PC-3 (cell line): ENCODE results near the gene LIPC. TPM values are rescaled to one million over a fixed set of nuclear protein-coding genes. Genes with fewer than 3 reads are reported as not detected.

Experiments
- ATAC-seq: fragments of 200-7000 bp; cut with Tn5 transposase; 2 replicates; pipeline ENCODE4 v1.9.1; 2020; ENCODE audit warnings: mild to moderate bottlenecking, moderate library complexity
- BruUV-seq: library from RNA; stranded (reverse); fragments of 400-500 nt; replicated peaks from 2 replicates; lab custom pipeline; 2021; lab: Mats Ljungman, UMichigan
- CTCF ChIA-PET: fragments of 300-600 bp; sonication (Branson Sonifier 250); formaldehyde crosslinking; loops from one replicate; lab custom pipeline; 2022; ENCODE audit warnings: antibody characterized with exemption; lab: Charles Lee
- POLR2A ChIA-PET: fragments of 300-600 bp; sonication (Branson Sonifier 250); formaldehyde crosslinking; loops from one replicate; lab custom pipeline; 2022; ENCODE audit warnings: antibody characterized with exemption; ENCODE audit not compliant: unreplicated experiment; lab: Charles Lee
- DNase-seq: peaks from one replicate; pipeline ENCODE4 v3.0.0-alpha.2; 2015
- H2AFZ ChIP-seq: fragments of 300-600 bp; sonication (generic); 2 replicates; pipeline ENCODE4 v1.6.0; 2016; ENCODE audit warnings: antibody characterized with exemption, low read length
- H3F3A ChIP-seq: fragments of 300-600 bp; sonication (generic); one replicate; pipeline ENCODE4 v1.6.0; 2017; ENCODE audit warnings: antibody characterized with exemption, low read length, control low read depth, mild to moderate bottlenecking; ENCODE audit not compliant: unreplicated experiment
- H3K27ac ChIP-seq: fragments of 300-600 bp; sonication (generic); 2 replicates; pipeline ENCODE4 v1.5.1; 2016; ENCODE audit warnings: mild to moderate bottlenecking, low read length
- H3K27me3 ChIP-seq: fragments of 300-600 bp; sonication (generic); 2 replicates; pipeline ENCODE4 v1.6.1; 2016; ENCODE audit warnings: low read length, mixed read lengths
- H3K36me3 ChIP-seq: fragments of 300-600 bp; sonication (generic); 2 replicates; pipeline ENCODE4 v1.6.1; 2016; ENCODE audit warnings: low read depth, mixed run types, low read length, mixed read lengths
- H3K4me1 ChIP-seq: fragments of 300-600 bp; sonication (generic); 2 replicates; pipeline ENCODE4 v1.5.1; 2016; ENCODE audit warnings: low read length; ENCODE audit not compliant: insufficient read depth
- H3K4me2 ChIP-seq: fragments of 300-600 bp; sonication (generic); 2 replicates; pipeline ENCODE4 v1.6.0; 2016; ENCODE audit warnings: low read length
- H3K4me3 ChIP-seq: fragments of 300-600 bp; sonication (generic); 2 replicates; pipeline ENCODE4 v1.5.1; 2016; ENCODE audit warnings: mild to moderate bottlenecking, low read length, mixed read lengths
- H3K79me2 ChIP-seq: fragments of 300-600 bp; sonication (generic); 2 replicates; pipeline ENCODE4 v1.6.1; 2017; ENCODE audit warnings: low read length, mixed read lengths
- H3K9ac ChIP-seq: fragments of 300-600 bp; sonication (generic); 2 replicates; pipeline ENCODE4 v1.6.0; 2016; ENCODE audit warnings: mild to moderate bottlenecking, low read length
- H3K9me2 ChIP-seq: fragments of 300-600 bp; sonication (generic); replicated peaks from 2 replicates; pipeline ENCODE4 v1.6.1; 2016; ENCODE audit warnings: mixed run types, low read length, mixed read lengths
- H3K9me3 ChIP-seq: fragments of 300-600 bp; sonication (generic); 2 replicates; pipeline ENCODE4 v1.6.1; 2016; ENCODE audit warnings: low read length, mixed read lengths
- H4K20me1 ChIP-seq: fragments of 300-600 bp; sonication (generic); 2 replicates; pipeline ENCODE4 v1.6.1; 2016; ENCODE audit warnings: low read length, mixed read lengths
- EZH2 ChIP-seq: fragments of 300-600 bp; sonication (generic); IDR thresholded peaks from one replicate; pipeline ENCODE4 v1.6.1; 2017; ENCODE audit warnings: antibody characterized with exemption, mild to moderate bottlenecking, low read length; ENCODE audit not compliant: unreplicated experiment
- EZH2phosphoT487 ChIP-seq: fragments of 300-600 bp; sonication (generic); IDR thresholded peaks from 2 replicates; pipeline ENCODE4 v1.6.1; 2018; ENCODE audit warnings: mild to moderate bottlenecking, antibody characterized with exemption, low read length, borderline replicate concordance
- intact Hi-C: fragments of 100-400 bp; cut with micrococcal nuclease; formaldehyde crosslinking; loops from 2 replicates; pipeline ENCODE4 v1.9.0; 2023
- total RNA-seq: library from RNA; depleted of rRNA; stranded (reverse); fragments of >200 nt; gene quantifications from 2 replicates; pipeline ENCODE4 v1.2.3, GENCODE V29; 2014
- TF ChIP-seq, protein P1 (sequence below): fragments of 300-600 bp; sonication (generic); conservative IDR thresholded peaks from 2 replicates; pipeline ENCODE4 v1.5.1; 2017; ENCODE audit warnings: antibody characterized with exemption, low read depth, mild to moderate bottlenecking, low read length

The LIPC gene
- total RNA-seq, 1 experiment from 2014 or later, result not detected

DNA sequence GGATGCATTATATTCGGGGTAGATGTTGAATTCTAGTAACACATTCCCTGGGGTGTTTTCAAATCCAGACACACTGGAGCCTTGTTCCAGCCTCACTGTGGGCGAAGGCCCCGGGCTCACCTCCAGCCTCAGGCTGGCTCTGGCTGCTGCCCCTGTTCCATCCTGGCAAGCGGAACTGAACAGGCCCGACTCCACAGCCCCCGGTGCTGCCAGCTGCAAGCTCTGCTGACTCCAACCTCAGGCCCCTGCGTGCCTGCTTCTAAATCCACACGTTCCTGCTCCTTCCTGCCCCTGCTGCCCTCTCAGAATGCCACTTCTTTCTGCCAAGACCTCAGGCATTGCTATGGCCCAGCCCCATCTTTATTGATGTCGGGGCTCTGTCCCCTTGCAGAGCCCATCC lies 90.6 kb downstream of the LIPC start:
- no peaks in the 10 kb centered on the region for H3K27me3 ChIP-seq
- no TSS peak for BruUV-seq
- no peaks in the 10 kb centered on the region for H3K79me2 ChIP-seq
- H3K9ac ChIP-seq, result peak overlapping the region; percentile 60; the same call in 1 of the 2 replicates
- ATAC-seq (no peak), DNase-seq (no peak)
- H3F3A ChIP-seq, result no peaks in the 10 kb centered on the region
- TF ChIP-seq, protein P1, sequence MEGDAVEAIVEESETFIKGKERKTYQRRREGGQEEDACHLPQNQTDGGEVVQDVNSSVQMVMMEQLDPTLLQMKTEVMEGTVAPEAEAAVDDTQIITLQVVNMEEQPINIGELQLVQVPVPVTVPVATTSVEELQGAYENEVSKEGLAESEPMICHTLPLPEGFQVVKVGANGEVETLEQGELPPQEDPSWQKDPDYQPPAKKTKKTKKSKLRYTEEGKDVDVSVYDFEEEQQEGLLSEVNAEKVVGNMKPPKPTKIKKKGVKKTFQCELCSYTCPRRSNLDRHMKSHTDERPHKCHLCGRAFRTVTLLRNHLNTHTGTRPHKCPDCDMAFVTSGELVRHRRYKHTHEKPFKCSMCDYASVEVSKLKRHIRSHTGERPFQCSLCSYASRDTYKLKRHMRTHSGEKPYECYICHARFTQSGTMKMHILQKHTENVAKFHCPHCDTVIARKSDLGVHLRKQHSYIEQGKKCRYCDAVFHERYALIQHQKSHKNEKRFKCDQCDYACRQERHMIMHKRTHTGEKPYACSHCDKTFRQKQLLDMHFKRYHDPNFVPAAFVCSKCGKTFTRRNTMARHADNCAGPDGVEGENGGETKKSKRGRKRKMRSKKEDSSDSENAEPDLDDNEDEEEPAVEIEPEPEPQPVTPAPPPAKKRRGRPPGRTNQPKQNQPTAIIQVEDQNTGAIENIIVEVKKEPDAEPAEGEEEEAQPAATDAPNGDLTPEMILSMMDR, result no peak
- no peak for TF ChIP-seq EZH2
- TF ChIP-seq EZH2phosphoT487, result no peak
- peak overlapping the region; percentile 94 for H3K27ac ChIP-seq
- no peak overlapping the region for H2AFZ ChIP-seq
- ChIA-PET POLR2A (no interaction called here), CTCF (no interaction called here)
- intact Hi-C loops, result no loop called here
- H3K36me3 ChIP-seq, result no peaks in the 10 kb centered on the region
- no peaks in the 10 kb centered on the region for H3K9me3 ChIP-seq
- no peak overlapping the region for H3K4me3 ChIP-seq
- peaks cover 22% of the 10 kb centered on the region for H3K4me1 ChIP-seq
- H4K20me1 ChIP-seq, result no peaks in the 10 kb centered on the region
- H3K4me2 ChIP-seq, result peak overlapping the region; percentile 57
- no peaks in the 10 kb centered on the region for H3K9me2 ChIP-seq

DNA sequence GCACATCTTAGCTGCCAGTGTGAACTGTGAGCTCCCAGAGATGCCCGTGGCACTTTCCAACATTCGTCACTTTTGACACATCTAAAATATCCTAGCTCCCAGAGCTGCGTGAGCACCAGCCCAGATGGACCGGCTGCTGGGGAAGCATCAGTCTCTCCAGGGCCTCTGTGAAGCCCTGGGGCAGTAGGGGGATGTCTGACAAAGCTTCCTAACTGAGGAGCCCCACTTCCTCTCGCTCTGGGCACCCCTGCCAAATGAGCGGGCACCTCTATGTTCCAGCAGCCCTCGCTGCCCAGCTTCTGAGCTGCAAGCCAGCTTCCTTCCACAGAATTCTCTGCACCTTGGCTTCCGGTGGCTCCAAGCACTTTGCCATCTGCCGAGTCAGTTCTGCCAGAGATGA lies 91.1 kb downstream of the LIPC start:
- ChIA-PET CTCF (no interaction called here), POLR2A (no interaction called here)
- no peaks in the 10 kb centered on the region for H3K9me2 ChIP-seq
- TF ChIP-seq EZH2, result no peak
- TF ChIP-seq, protein P1, result no peak
- no peak for TF ChIP-seq EZH2phosphoT487
- H3K27me3 ChIP-seq, result no peaks in the 10 kb centered on the region
- no peaks in the 10 kb centered on the region for H4K20me1 ChIP-seq
- no TSS peak for BruUV-seq
- no peak overlapping the region for H2AFZ ChIP-seq
- H3K9ac ChIP-seq, result peak overlapping the region; percentile 60; the same call in 1 of the 2 replicates
- H3K79me2 ChIP-seq, result no peaks in the 10 kb centered on the region
- no peaks in the 10 kb centered on the region for H3K36me3 ChIP-seq
- no peak for ATAC-seq
- peaks cover 22% of the 10 kb centered on the region for H3K4me1 ChIP-seq
- no peaks in the 10 kb centered on the region for H3K9me3 ChIP-seq
- intact Hi-C loops, result no loop called here
- H3F3A ChIP-seq, result no peaks in the 10 kb centered on the region
- DNase-seq, result no peak
- H3K4me2 ChIP-seq, result no peak overlapping the region
- H3K27ac ChIP-seq, result peak overlapping the region; percentile 94
- no peak overlapping the region for H3K4me3 ChIP-seq

DNA sequence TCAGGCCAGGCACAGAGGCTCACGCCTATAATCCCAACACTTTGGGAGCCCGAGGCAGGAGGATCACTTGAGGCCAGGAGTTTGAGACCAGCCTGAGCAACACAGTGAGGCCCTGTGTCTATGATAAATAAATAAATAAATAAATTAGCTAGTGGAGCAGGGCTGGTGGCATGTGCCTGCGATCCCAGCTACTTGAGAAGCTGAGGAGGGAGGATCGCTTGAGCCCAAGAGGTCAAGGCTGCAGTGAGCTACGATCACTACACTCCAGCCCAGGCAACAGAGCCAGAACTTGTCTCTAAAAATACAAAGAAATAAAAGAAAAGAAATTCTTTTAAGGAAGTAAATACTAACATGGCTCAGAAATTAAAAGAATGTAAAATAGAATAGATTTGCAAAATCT lies 91.8 kb downstream of the LIPC start:
- no peak overlapping the region for H3K27ac ChIP-seq
- CTCF ChIA-PET, result no interaction called here
- no peak overlapping the region for H3K4me3 ChIP-seq

More for the DNA sequence above, 91.8 kb downstream of the LIPC start:
- Histone ChIP-seq H4K20me1 (no peaks in the 10 kb centered on the region), H3K4me1 (peaks cover 22% of the 10 kb centered on the region), H3K36me3 (no peaks in the 10 kb centered on the region), H3K27me3 (no peaks in the 10 kb centered on the region), H2AFZ (no peak overlapping the region), H3K9me2 (no peaks in the 10 kb centered on the region), H3K9me3 (no peaks in the 10 kb centered on the region), H3K4me2 (no peak overlapping the region), H3K9ac (no peak overlapping the region), H3K79me2 (no peaks in the 10 kb centered on the region), H3F3A (no peaks in the 10 kb centered on the region)
- DNase-seq (no peak), ATAC-seq (no peak)
- intact Hi-C loops, result no loop called here
- no peak for TF ChIP-seq EZH2
- no peak for TF ChIP-seq EZH2phosphoT487
- TF ChIP-seq, protein P1, result no peak
- BruUV-seq, result no TSS peak
- POLR2A ChIA-PET, result no interaction called here
